ENCODE measurements around the gene CACNB1.

- TF ChIP-seq CTCF (IDR thresholded peaks at IDR 0.05) (no peak), POLR2AphosphoS5 (IDR thresholded peaks at IDR 0.05) (no peak)
These were observed 43.2 kb upstream of the CACNB1 start for GRCh38 chr17:39240631-39241030.
